ENCODE measurements around the gene IGF1R.

The IGF1R gene

GRCh38 chr15:98840053-98840452, 191.7 kb downstream of the IGF1R start:
- no peaks in the 10 kb centered on the region for H4K20me1 ChIP-seq (ENCODE audit: insufficient read depth, low read length)

GRCh38 chr15:98841419-98841970, 193.2 kb downstream of the IGF1R start:
- Histone ChIP-seq H3K79me2 (ENCODE audit: low read length) (no peaks in the 10 kb centered on the region), H3K4me1 (ENCODE audit: low read length) (no peaks in the 10 kb centered on the region), H3K27me3 (ENCODE audit: low read depth, low read length) (no peaks in the 10 kb centered on the region), H3K9ac (ENCODE audit: low read length) (no peak overlapping the region), H4K20me1 (ENCODE audit: insufficient read depth, low read length) (no peaks in the 10 kb centered on the region), H2AFZ (ENCODE audit: low read depth, low read length) (no peak overlapping the region), H3K4me2 (ENCODE audit: low read length) (no peak overlapping the region), H3K9me3 (ENCODE audit: insufficient read depth, low read length) (no peaks in the 10 kb centered on the region), H3K36me3 (replicated peaks; ENCODE audit: low read depth, low read length) (no peaks in the 10 kb centered on the region), H3K4me3 (ENCODE audit: low read length) (no peak overlapping the region), H3K27ac (ENCODE audit: low read length) (no peak overlapping the region)
- TF ChIP-seq EZH2phosphoT487 (IDR thresholded peaks at IDR 0.05; ENCODE audit: low read depth): no peak

More at GRCh38 chr15:98840053-98840452, 191.7 kb downstream of the IGF1R start:
- Histone ChIP-seq H3K79me2 (ENCODE audit: low read length) (no peaks in the 10 kb centered on the region), H3K36me3 (replicated peaks; ENCODE audit: low read depth, low read length) (no peaks in the 10 kb centered on the region), H3K4me1 (ENCODE audit: low read length) (no peaks in the 10 kb centered on the region), H3K27me3 (ENCODE audit: low read depth, low read length) (no peaks in the 10 kb centered on the region), H3K27ac (ENCODE audit: low read length) (no peak overlapping the region), H3K9me3 (ENCODE audit: insufficient read depth, low read length) (no peaks in the 10 kb centered on the region), H3K4me3 (ENCODE audit: low read length) (no peak overlapping the region), H3K4me2 (ENCODE audit: low read length) (no peak overlapping the region), H2AFZ (ENCODE audit: low read depth, low read length) (no peak overlapping the region), H3K9ac (ENCODE audit: low read length) (no peak overlapping the region)
- TF ChIP-seq CTCF (IDR thresholded peaks at IDR 0.05; ENCODE audit: low read depth, low read length): no peak

GRCh38 chr15:98842192-98842972, 194.0 kb downstream of the IGF1R start:
- no peak overlapping the region for H3K9ac ChIP-seq (ENCODE audit: low read length)
- H3K4me2 ChIP-seq (ENCODE audit: low read length): no peak overlapping the region
- no peaks in the 10 kb centered on the region for H3K9me3 ChIP-seq (ENCODE audit: insufficient read depth, low read length)
- H3K4me1 ChIP-seq (ENCODE audit: low read length): no peaks in the 10 kb centered on the region
- H4K20me1 ChIP-seq (ENCODE audit: insufficient read depth, low read length): no peaks in the 10 kb centered on the region
- no peak for TF ChIP-seq EZH2phosphoT487 (IDR thresholded peaks at IDR 0.05; ENCODE audit: low read depth)
- no peak overlapping the region for H2AFZ ChIP-seq (ENCODE audit: low read depth, low read length)
- no peaks in the 10 kb centered on the region for H3K27me3 ChIP-seq (ENCODE audit: low read depth, low read length)
- H3K79me2 ChIP-seq (ENCODE audit: low read length): no peaks in the 10 kb centered on the region
- H3K4me3 ChIP-seq (ENCODE audit: low read length): no peak overlapping the region
- no peaks in the 10 kb centered on the region for H3K36me3 ChIP-seq (replicated peaks; ENCODE audit: low read depth, low read length)
- H3K27ac ChIP-seq (ENCODE audit: low read length): no peak overlapping the region

GRCh38 chr15:98842973-98843285, 194.6 kb downstream of the IGF1R start:
- no peaks in the 10 kb centered on the region for H4K20me1 ChIP-seq (ENCODE audit: insufficient read depth, low read length)
- no peak overlapping the region for H3K4me2 ChIP-seq (ENCODE audit: low read length)
- H3K4me1 ChIP-seq (ENCODE audit: low read length): no peaks in the 10 kb centered on the region
- no peaks in the 10 kb centered on the region for H3K79me2 ChIP-seq (ENCODE audit: low read length)
- no peaks in the 10 kb centered on the region for H3K36me3 ChIP-seq (replicated peaks; ENCODE audit: low read depth, low read length)
- no peaks in the 10 kb centered on the region for H3K27me3 ChIP-seq (ENCODE audit: low read depth, low read length)
- no peak overlapping the region for H2AFZ ChIP-seq (ENCODE audit: low read depth, low read length)
- no peak overlapping the region for H3K9ac ChIP-seq (ENCODE audit: low read length)
- TF ChIP-seq EZH2phosphoT487 (IDR thresholded peaks at IDR 0.05; ENCODE audit: low read depth) (no peak), CTCF (IDR thresholded peaks at IDR 0.05; ENCODE audit: low read depth, low read length) (no peak)
- no peak overlapping the region for H3K4me3 ChIP-seq (ENCODE audit: low read length)
- no peaks in the 10 kb centered on the region for H3K9me3 ChIP-seq (ENCODE audit: insufficient read depth, low read length)
- H3K27ac ChIP-seq (ENCODE audit: low read length): no peak overlapping the region

GRCh38 chr15:98843844-98844243, 195.5 kb downstream of the IGF1R start:
- TF ChIP-seq CTCF (IDR thresholded peaks at IDR 0.05; ENCODE audit: low read depth, low read length) (no peak), EZH2phosphoT487 (IDR thresholded peaks at IDR 0.05; ENCODE audit: low read depth) (no peak)
- Histone ChIP-seq H2AFZ (ENCODE audit: low read depth, low read length) (no peak overlapping the region), H3K9ac (ENCODE audit: low read length) (no peak overlapping the region), H3K4me1 (ENCODE audit: low read length) (no peaks in the 10 kb centered on the region; the same call in 1 of the 2 replicates), H3K36me3 (replicated peaks; ENCODE audit: low read depth, low read length) (no peaks in the 10 kb centered on the region), H3K79me2 (ENCODE audit: low read length) (no peaks in the 10 kb centered on the region), H3K4me2 (ENCODE audit: low read length) (no peak overlapping the region), H3K4me3 (ENCODE audit: low read length) (no peak overlapping the region), H3K27me3 (ENCODE audit: low read depth, low read length) (no peaks in the 10 kb centered on the region), H3K27ac (ENCODE audit: low read length) (no peak overlapping the region), H4K20me1 (ENCODE audit: insufficient read depth, low read length) (no peaks in the 10 kb centered on the region), H3K9me3 (ENCODE audit: insufficient read depth, low read length) (no peaks in the 10 kb centered on the region)
